H9 (cell line): ENCODE measurements around the gene ADAM19. TPM values are rescaled to one million over a fixed set of nuclear protein-coding genes. Genes with fewer than 3 reads are reported as not detected.

Experiments
- DNase-seq: peaks from one replicate; pipeline ENCODE4 v3.0.0-alpha.2; 2017
- H2AFZ ChIP-seq: one replicate; pipeline ENCODE4 v1.6.1; 2013; ENCODE audit warnings: mild to moderate bottlenecking, low read length, control low read depth, moderate library complexity
- H2AK5ac ChIP-seq: 2 replicates; pipeline ENCODE4 v1.6.1; 2013; ENCODE audit warnings: low read length, control low read depth, mixed read lengths; ENCODE audit not compliant: insufficient read length
- H2BK120ac ChIP-seq: one replicate; pipeline ENCODE4 v1.6.1; 2013; ENCODE audit warnings: low read depth, mild to moderate bottlenecking, low read length, control low read depth, inconsistent platforms; ENCODE audit not compliant: poor library complexity, severe bottlenecking
- H2BK12ac ChIP-seq: 2 replicates; pipeline ENCODE4 v1.6.1; 2013; ENCODE audit warnings: low read length, control low read depth, mixed read lengths, low read depth; ENCODE audit not compliant: insufficient read length
- H2BK15ac ChIP-seq: 2 replicates; pipeline ENCODE4 v1.6.1; 2013; ENCODE audit warnings: low read depth, low read length, control low read depth
- H2BK20ac ChIP-seq: one replicate; pipeline ENCODE4 v1.6.1; 2013; ENCODE audit warnings: low read depth, mild to moderate bottlenecking, low read length, control low read depth, inconsistent platforms; ENCODE audit not compliant: poor library complexity, severe bottlenecking
- H2BK5ac ChIP-seq: 2 replicates; pipeline ENCODE4 v1.6.1; 2013; ENCODE audit warnings: low read length, control low read depth, mixed read lengths; ENCODE audit not compliant: insufficient read length
- H3K14ac ChIP-seq: 2 replicates; pipeline ENCODE4 v1.6.1; 2013; ENCODE audit warnings: low read length, control low read depth; ENCODE audit not compliant: insufficient read depth
- H3K18ac ChIP-seq: 2 replicates; pipeline ENCODE4 v1.6.1; 2013; ENCODE audit warnings: low read depth, mild to moderate bottlenecking, mixed read lengths, low read length, control low read depth; ENCODE audit not compliant: insufficient read length
- H3K23ac ChIP-seq: 2 replicates; pipeline ENCODE4 v1.6.1; 2013; ENCODE audit warnings: low read length, control low read depth, mixed read lengths, low read depth; ENCODE audit not compliant: insufficient read length
- H3K23me2 ChIP-seq: 2 replicates; pipeline ENCODE4 v1.6.1; 2013; ENCODE audit warnings: low read depth, mild to moderate bottlenecking, mixed read lengths, low read length, control low read depth; ENCODE audit not compliant: insufficient read length, poor library complexity, severe bottlenecking
- H3K27ac ChIP-seq: 2 replicates; pipeline ENCODE4 v1.5.1; 2013; ENCODE audit warnings: low read length, control low read depth, mixed read lengths, low read depth; ENCODE audit not compliant: insufficient read length
- H3K27me3 ChIP-seq: 2 replicates; pipeline ENCODE4 v1.6.1; 2013; ENCODE audit warnings: low read length, control low read depth, inconsistent platforms; ENCODE audit not compliant: insufficient read depth
- H3K4ac ChIP-seq: 2 replicates; pipeline ENCODE4 v1.6.1; 2013; ENCODE audit warnings: low read depth, mild to moderate bottlenecking, control low read depth, inconsistent platforms, low read length, moderate library complexity
- H3K4me1 ChIP-seq: 2 replicates; pipeline ENCODE4 v1.6.1; 2013; ENCODE audit warnings: low read length, control low read depth, inconsistent platforms; ENCODE audit not compliant: insufficient read depth
- H3K4me2 ChIP-seq: 2 replicates; pipeline ENCODE4 v1.6.1; 2013; ENCODE audit warnings: low read length, control low read depth, mixed read lengths; ENCODE audit not compliant: insufficient read length, insufficient read depth
- H3K56ac ChIP-seq: 2 replicates; pipeline ENCODE4 v1.6.1; 2013; ENCODE audit warnings: low read depth, mild to moderate bottlenecking, mixed read lengths, low read length, control low read depth; ENCODE audit not compliant: insufficient read length
- H3K79me1 ChIP-seq: 2 replicates; pipeline ENCODE4 v1.6.1; 2013; ENCODE audit warnings: low read depth, mild to moderate bottlenecking, moderate library complexity, low read length, control low read depth, inconsistent platforms; ENCODE audit not compliant: insufficient read depth, poor library complexity, severe bottlenecking
- H3K79me2 ChIP-seq: 2 replicates; pipeline ENCODE4 v1.6.1; 2013; ENCODE audit warnings: low read length, control low read depth, inconsistent platforms; ENCODE audit not compliant: insufficient read depth
- H3K9ac ChIP-seq: 2 replicates; pipeline ENCODE4 v1.6.1; 2013; ENCODE audit warnings: low read length, control low read depth, mixed read lengths; ENCODE audit not compliant: insufficient read length; ENCODE audit errors: extremely low read depth
- H3K9me3 ChIP-seq: one replicate; pipeline ENCODE4 v1.6.1; 2013; ENCODE audit warnings: low read depth, low read length, inconsistent platforms; ENCODE audit not compliant: control insufficient read depth
- H3T11ph ChIP-seq: one replicate; pipeline ENCODE4 v1.6.1; 2013; ENCODE audit warnings: mild to moderate bottlenecking, low read length, control low read depth, inconsistent platforms
- H4K20me1 ChIP-seq: one replicate; pipeline ENCODE4 v1.6.1; 2013; ENCODE audit not compliant: control insufficient read depth, insufficient read length, insufficient read depth
- H4K5ac ChIP-seq: 2 replicates; pipeline ENCODE4 v1.6.1; 2013; ENCODE audit warnings: low read depth, mild to moderate bottlenecking, mixed read lengths, low read length, control low read depth; ENCODE audit not compliant: insufficient read length
- H4K8ac ChIP-seq: replicated peaks from 2 replicates; pipeline ENCODE4 v1.6.1; 2013; ENCODE audit warnings: low read length, control low read depth, mixed read lengths, low read depth; ENCODE audit not compliant: insufficient read length
- H4K91ac ChIP-seq: 2 replicates; pipeline ENCODE4 v1.6.1; 2013; ENCODE audit warnings: low read depth, mild to moderate bottlenecking, moderate library complexity, mixed read lengths, low read length, control low read depth; ENCODE audit not compliant: insufficient read length
- H3K27ac Mint-ChIP-seq, 3 experiments: 2 replicates in 2 of 3; 3 replicates in 1 of 3; pipeline ENCODE4 v1.8.0; 2020 to 2021; ENCODE audit warnings: mixed read lengths in 3 of 3, mild to moderate bottlenecking in 1 of 3, moderate library complexity in 1 of 3
- H3K27me3 Mint-ChIP-seq: 2 replicates; pipeline ENCODE4 v1.8.0; 2021; ENCODE audit warnings: low read depth, mild to moderate bottlenecking, moderate library complexity, mixed read lengths
- H3K36me3 Mint-ChIP-seq, 3 experiments: 2 replicates in 2 of 3; 3 replicates in 1 of 3; pipeline ENCODE4 v1.8.0; 2020 to 2021; ENCODE audit warnings: low read depth in 3 of 3, mixed read lengths in 3 of 3; ENCODE audit not compliant: insufficient read depth in 1 of 3
- H3K4me1 Mint-ChIP-seq, 2 experiments: 2 replicates each; pipeline ENCODE4 v1.8.0; 2020; ENCODE audit warnings: mixed read lengths in 2 of 2
- H3K4me3 Mint-ChIP-seq, 2 experiments: 2 replicates in 1 of 2; 3 replicates in 1 of 2; pipeline ENCODE4 v1.8.0; 2020 to 2021; ENCODE audit warnings: mild to moderate bottlenecking in 2 of 2, mixed read lengths in 2 of 2, moderate library complexity in 1 of 2
- H3K9me3 Mint-ChIP-seq, 2 experiments: 2 replicates in 1 of 2; 3 replicates in 1 of 2; pipeline ENCODE4 v1.8.0; 2020; ENCODE audit warnings: mild to moderate bottlenecking in 2 of 2, mixed read lengths in 2 of 2, moderate library complexity in 1 of 2
- CTCF ChIP-seq: fragments of 200-600 bp; sonication (generic); conservative IDR thresholded peaks from 3 replicates; pipeline ENCODE4 v1.8.0; 2021; ENCODE audit warnings: antibody characterized with exemption, mild to moderate bottlenecking
- WGBS: extraction: QIAGEN DNeasy Blood & Tissue Kit; methylation state at CpG from one replicate; pipeline ENCODE4 v1.1.7; 2013; ENCODE audit warnings: missing lambda C conversion rate, low lambda C conversion rate, mixed read lengths; ENCODE audit not compliant: insufficient read length; ENCODE audit errors: extremely low coverage; 5-methylcytosine and 5-hydroxymethylcytosine counted together
- total RNA-seq: library from RNA; stranded (reverse); gene quantifications from 2 replicates; pipeline ENCODE4 v1.2.1, GENCODE V29; 2021

ADAM19 gene
- total RNA-seq, 1 experiment from 2014 or later: 9.9 TPM

GRCh38 chr5:157516006-157516405 lies 59.6 kb downstream of the ADAM19 start:
- no peak for TF ChIP-seq CTCF
- Histone ChIP-seq H4K91ac (no peak overlapping the region), H3K56ac (no peak overlapping the region), H4K5ac (no peak overlapping the region), H3K27ac (no peak overlapping the region), H3K79me1 (no peaks in the 10 kb centered on the region), H3T11ph (no peak overlapping the region), H3K14ac (no peak overlapping the region), H2BK20ac (no peak overlapping the region), H3K23ac (no peak overlapping the region), H2BK5ac (no peak overlapping the region), H3K4ac (no peak overlapping the region), H3K4me1 (no peaks in the 10 kb centered on the region), H2AFZ (no peak overlapping the region), H2AK5ac (no peak overlapping the region), H3K18ac (no peak overlapping the region), H2BK15ac (no peak overlapping the region), H3K23me2 (no peaks in the 10 kb centered on the region), H3K4me2 (no peak overlapping the region), H2BK120ac (no peak overlapping the region), H2BK12ac (no peak overlapping the region), H3K9ac (no peak overlapping the region), H3K9me3 (no peaks in the 10 kb centered on the region), H4K8ac (no peak overlapping the region), H3K79me2 (no peaks in the 10 kb centered on the region), H3K27me3 (no peaks in the 10 kb centered on the region), H4K20me1 (no peaks in the 10 kb centered on the region)
- no CpG with 5 or more reads among the region's 3 CpGs for WGBS
- Mint-ChIP-seq H3K4me1 (no peaks in the 10 kb centered on the region), H3K27ac (no peak overlapping the region), H3K4me3 (no peak overlapping the region), H3K9me3 (no peaks in the 10 kb centered on the region), H3K36me3 (peaks cover 0 to 6% (median 2%) of the 10 kb centered on the region in 3 experiments; a peak in 5 of 7 replicates), H3K27me3 (no peaks in the 10 kb centered on the region)
- DNase-seq: no peak
